SK-N-SH treated with all-trans-retinoic acid at 6 μM for 48 hours (cell line): ENCODE measurements around the gene TBX1.

Experiments
- ATAC-seq: fragments of 200-7000 bp; cut with Tn5 transposase; 3 replicates; pipeline ENCODE4 v1.9.1; 2020; ENCODE audit warnings: mild to moderate bottlenecking, moderate library complexity
- ARNTL ChIP-seq: fragments of 450-650 bp; formaldehyde crosslinking; IDR thresholded peaks from 2 replicates; pipeline ENCODE4 v1.5.0; 2020; ENCODE audit warnings: low read depth, mild to moderate bottlenecking, moderate library complexity, borderline replicate concordance
- BACH2 ChIP-seq: fragments of 250-450 bp; sonication (Bioruptor Pico); IDR thresholded peaks from 2 replicates; pipeline ENCODE4 v1.9.0; 2021; ENCODE audit warnings: mild to moderate bottlenecking, borderline replicate concordance
- CSDC2 ChIP-seq: fragments of 250-450 bp; sonication (Bioruptor Pico); IDR thresholded peaks from 2 replicates; pipeline ENCODE4 v1.5.0; 2020; ENCODE audit warnings: mild to moderate bottlenecking, moderate library complexity
- CSRNP3 ChIP-seq: fragments of 250-450 bp; sonication (Bioruptor Pico); IDR thresholded peaks from 2 replicates; pipeline ENCODE4 v1.5.1; 2021; ENCODE audit warnings: mild to moderate bottlenecking, moderate library complexity
- ESRRG ChIP-seq: fragments of 250-450 bp; sonication (Bioruptor Pico); IDR thresholded peaks from 2 replicates; pipeline ENCODE4 v1.6.1; 2021; ENCODE audit warnings: mild to moderate bottlenecking
- GLIS3 ChIP-seq: fragments of 250-450 bp; sonication (Bioruptor Pico); IDR thresholded peaks from 2 replicates; pipeline ENCODE4 v1.5.0; 2020; ENCODE audit warnings: mild to moderate bottlenecking, moderate library complexity
- ISL1 ChIP-seq: fragments of 250-450 bp; sonication (Bioruptor Pico); IDR thresholded peaks from 2 replicates; pipeline ENCODE4 v2.1.2; 2022; ENCODE audit warnings: mild to moderate bottlenecking, moderate library complexity
- OSR1 ChIP-seq: fragments of 250-450 bp; sonication (Bioruptor Pico); IDR thresholded peaks from 2 replicates; pipeline ENCODE4 v1.8.0; 2022; ENCODE audit warnings: moderate library complexity, mild to moderate bottlenecking, inconsistent platforms
- PPARA ChIP-seq: fragments of 250-450 bp; sonication (Bioruptor Pico); IDR thresholded peaks from 2 replicates; pipeline ENCODE4 v1.5.0; 2020; ENCODE audit warnings: mild to moderate bottlenecking, borderline replicate concordance
- TOX ChIP-seq: fragments of 250-450 bp; sonication (Bioruptor Pico); IDR thresholded peaks from 2 replicates; pipeline ENCODE4 v1.8.0; 2021; ENCODE audit warnings: mild to moderate bottlenecking, moderate library complexity, borderline replicate concordance
- TSHZ2 ChIP-seq: fragments of 250-450 bp; sonication (Bioruptor Pico); IDR thresholded peaks from 2 replicates; pipeline ENCODE4 v1.5.0; 2020; ENCODE audit warnings: mild to moderate bottlenecking, moderate library complexity
- ZC3H10 ChIP-seq: fragments of 250-450 bp; sonication (Bioruptor Pico); IDR thresholded peaks from 2 replicates; pipeline ENCODE4 v1.5.1; 2021; ENCODE audit warnings: mild to moderate bottlenecking, moderate library complexity
- ZFP3 ChIP-seq: fragments of 250-450 bp; sonication (Bioruptor Pico); IDR thresholded peaks from 2 replicates; pipeline ENCODE4 v1.5.0; 2020; ENCODE audit warnings: mild to moderate bottlenecking, moderate library complexity
- ZFP30 ChIP-seq: fragments of 450-650 bp; formaldehyde crosslinking; IDR thresholded peaks from 2 replicates; pipeline ENCODE4 v1.5.0; 2022; ENCODE audit warnings: mild to moderate bottlenecking, moderate library complexity
- ZNF565 ChIP-seq: fragments of 450-650 bp; formaldehyde crosslinking; conservative IDR thresholded peaks from 2 replicates; pipeline ENCODE4 v1.5.0; 2020; ENCODE audit warnings: low read depth, mild to moderate bottlenecking, moderate library complexity
- ZNF70 ChIP-seq: fragments of 450-650 bp; formaldehyde crosslinking; IDR thresholded peaks from 2 replicates; pipeline ENCODE4 v1.5.0; 2020; ENCODE audit warnings: mild to moderate bottlenecking, moderate library complexity
- ZNF8 ChIP-seq: fragments of 450-650 bp; formaldehyde crosslinking; IDR thresholded peaks from 2 replicates; pipeline ENCODE4 v1.5.0; 2020; ENCODE audit warnings: mild to moderate bottlenecking, moderate library complexity
- TF ChIP-seq, protein P1 (sequence below): fragments of 250-450 bp; sonication (Bioruptor Pico); IDR thresholded peaks from 2 replicates; pipeline ENCODE4 v1.8.0; 2020; ENCODE audit warnings: mild to moderate bottlenecking, moderate library complexity, borderline replicate concordance
- TF ChIP-seq, protein P2 (sequence below): fragments of 250-450 bp; sonication (Bioruptor Pico); IDR thresholded peaks from 2 replicates; pipeline ENCODE4 v1.5.1; 2020; ENCODE audit warnings: low read depth, mild to moderate bottlenecking, moderate library complexity
- TF ChIP-seq, protein P3 (sequence below): fragments of 250-450 bp; sonication (Bioruptor Pico); IDR thresholded peaks from 2 replicates; pipeline ENCODE4 v1.8.0; 2021; ENCODE audit warnings: low read depth, mild to moderate bottlenecking, moderate library complexity, borderline replicate concordance

TBX1 gene

GRCh38 chr22:19800306-19800705 is 39.7 kb downstream of the TBX1 start:
- no peak for ATAC-seq
- no peak for TF ChIP-seq OSR1 (CRISPR knock-in tag)
- TF ChIP-seq, protein P1, sequence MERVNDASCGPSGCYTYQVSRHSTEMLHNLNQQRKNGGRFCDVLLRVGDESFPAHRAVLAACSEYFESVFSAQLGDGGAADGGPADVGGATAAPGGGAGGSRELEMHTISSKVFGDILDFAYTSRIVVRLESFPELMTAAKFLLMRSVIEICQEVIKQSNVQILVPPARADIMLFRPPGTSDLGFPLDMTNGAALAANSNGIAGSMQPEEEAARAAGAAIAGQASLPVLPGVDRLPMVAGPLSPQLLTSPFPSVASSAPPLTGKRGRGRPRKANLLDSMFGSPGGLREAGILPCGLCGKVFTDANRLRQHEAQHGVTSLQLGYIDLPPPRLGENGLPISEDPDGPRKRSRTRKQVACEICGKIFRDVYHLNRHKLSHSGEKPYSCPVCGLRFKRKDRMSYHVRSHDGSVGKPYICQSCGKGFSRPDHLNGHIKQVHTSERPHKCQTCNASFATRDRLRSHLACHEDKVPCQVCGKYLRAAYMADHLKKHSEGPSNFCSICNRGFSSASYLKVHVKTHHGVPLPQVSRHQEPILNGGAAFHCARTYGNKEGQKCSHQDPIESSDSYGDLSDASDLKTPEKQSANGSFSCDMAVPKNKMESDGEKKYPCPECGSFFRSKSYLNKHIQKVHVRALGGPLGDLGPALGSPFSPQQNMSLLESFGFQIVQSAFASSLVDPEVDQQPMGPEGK (CRISPR knock-in tag), result no peak
- TF ChIP-seq ZFP3 (CRISPR knock-in tag), result no peak
- no peak for TF ChIP-seq CSDC2 (CRISPR knock-in tag)
- TF ChIP-seq ESRRG (CRISPR knock-in tag), result no peak
- no peak for TF ChIP-seq TSHZ2 (CRISPR knock-in tag)
- no peak for TF ChIP-seq ISL1 (CRISPR knock-in tag)
- TF ChIP-seq ZC3H10 (CRISPR knock-in tag), result no peak
- no peak for TF ChIP-seq GLIS3 (CRISPR knock-in tag)
- no peak for TF ChIP-seq ZNF8
- no peak for TF ChIP-seq TOX (CRISPR knock-in tag)
- TF ChIP-seq ZNF70 (CRISPR knock-in tag), result no peak
- TF ChIP-seq CSRNP3 (CRISPR knock-in tag), result no peak
- TF ChIP-seq ZNF565 (CRISPR knock-in tag), result no peak
- no peak for TF ChIP-seq ZFP30 (CRISPR knock-in tag)
- TF ChIP-seq PPARA (CRISPR knock-in tag), result no peak
- TF ChIP-seq, protein P2, sequence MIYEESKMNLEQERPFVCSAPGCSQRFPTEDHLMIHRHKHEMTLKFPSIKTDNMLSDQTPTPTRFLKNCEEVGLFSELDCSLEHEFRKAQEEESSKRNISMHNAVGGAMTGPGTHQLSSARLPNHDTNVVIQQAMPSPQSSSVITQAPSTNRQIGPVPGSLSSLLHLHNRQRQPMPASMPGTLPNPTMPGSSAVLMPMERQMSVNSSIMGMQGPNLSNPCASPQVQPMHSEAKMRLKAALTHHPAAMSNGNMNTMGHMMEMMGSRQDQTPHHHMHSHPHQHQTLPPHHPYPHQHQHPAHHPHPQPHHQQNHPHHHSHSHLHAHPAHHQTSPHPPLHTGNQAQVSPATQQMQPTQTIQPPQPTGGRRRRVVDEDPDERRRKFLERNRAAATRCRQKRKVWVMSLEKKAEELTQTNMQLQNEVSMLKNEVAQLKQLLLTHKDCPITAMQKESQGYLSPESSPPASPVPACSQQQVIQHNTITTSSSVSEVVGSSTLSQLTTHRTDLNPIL (CRISPR knock-in tag), result no peak
- no peak for TF ChIP-seq ARNTL (CRISPR knock-in tag)

- ATAC-seq, result peak; percentile 58
- TF ChIP-seq ESRRG (CRISPR knock-in tag) (no peak), BACH2 (no peak)
These were observed 40.2 kb downstream of the TBX1 start for GRCh38 chr22:19800761-19801244.

- ATAC-seq, result no peak
- TF ChIP-seq, protein P3, sequence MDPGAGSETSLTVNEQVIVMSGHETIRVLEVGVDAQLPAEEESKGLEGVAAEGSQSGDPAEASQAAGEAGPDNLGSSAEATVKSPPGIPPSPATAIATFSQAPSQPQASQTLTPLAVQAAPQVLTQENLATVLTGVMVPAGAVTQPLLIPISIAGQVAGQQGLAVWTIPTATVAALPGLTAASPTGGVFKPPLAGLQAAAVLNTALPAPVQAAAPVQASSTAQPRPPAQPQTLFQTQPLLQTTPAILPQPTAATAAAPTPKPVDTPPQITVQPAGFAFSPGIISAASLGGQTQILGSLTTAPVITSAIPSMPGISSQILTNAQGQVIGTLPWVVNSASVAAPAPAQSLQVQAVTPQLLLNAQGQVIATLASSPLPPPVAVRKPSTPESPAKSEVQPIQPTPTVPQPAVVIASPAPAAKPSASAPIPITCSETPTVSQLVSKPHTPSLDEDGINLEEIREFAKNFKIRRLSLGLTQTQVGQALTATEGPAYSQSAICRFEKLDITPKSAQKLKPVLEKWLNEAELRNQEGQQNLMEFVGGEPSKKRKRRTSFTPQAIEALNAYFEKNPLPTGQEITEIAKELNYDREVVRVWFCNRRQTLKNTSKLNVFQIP, result no peak
- no peak for TF ChIP-seq ZFP30 (CRISPR knock-in tag)
- no peak for TF ChIP-seq CSRNP3 (CRISPR knock-in tag)
- no peak for TF ChIP-seq GLIS3 (CRISPR knock-in tag)
- TF ChIP-seq, all 23 proteins: peak for 0
These were observed 40.9 kb downstream of the TBX1 start for GRCh38 chr22:19801340-19802000.
